ENCODE results near the gene OTOF. TPM values are rescaled to one million over a fixed set of nuclear protein-coding genes. Genes with fewer than 3 reads are reported as not detected.

OTOF gene
- total and polyA plus RNA-seq, 9 donors, result under 0.01 to 0.37 (median 0.17) TPM; not detected in 2

DNA sequence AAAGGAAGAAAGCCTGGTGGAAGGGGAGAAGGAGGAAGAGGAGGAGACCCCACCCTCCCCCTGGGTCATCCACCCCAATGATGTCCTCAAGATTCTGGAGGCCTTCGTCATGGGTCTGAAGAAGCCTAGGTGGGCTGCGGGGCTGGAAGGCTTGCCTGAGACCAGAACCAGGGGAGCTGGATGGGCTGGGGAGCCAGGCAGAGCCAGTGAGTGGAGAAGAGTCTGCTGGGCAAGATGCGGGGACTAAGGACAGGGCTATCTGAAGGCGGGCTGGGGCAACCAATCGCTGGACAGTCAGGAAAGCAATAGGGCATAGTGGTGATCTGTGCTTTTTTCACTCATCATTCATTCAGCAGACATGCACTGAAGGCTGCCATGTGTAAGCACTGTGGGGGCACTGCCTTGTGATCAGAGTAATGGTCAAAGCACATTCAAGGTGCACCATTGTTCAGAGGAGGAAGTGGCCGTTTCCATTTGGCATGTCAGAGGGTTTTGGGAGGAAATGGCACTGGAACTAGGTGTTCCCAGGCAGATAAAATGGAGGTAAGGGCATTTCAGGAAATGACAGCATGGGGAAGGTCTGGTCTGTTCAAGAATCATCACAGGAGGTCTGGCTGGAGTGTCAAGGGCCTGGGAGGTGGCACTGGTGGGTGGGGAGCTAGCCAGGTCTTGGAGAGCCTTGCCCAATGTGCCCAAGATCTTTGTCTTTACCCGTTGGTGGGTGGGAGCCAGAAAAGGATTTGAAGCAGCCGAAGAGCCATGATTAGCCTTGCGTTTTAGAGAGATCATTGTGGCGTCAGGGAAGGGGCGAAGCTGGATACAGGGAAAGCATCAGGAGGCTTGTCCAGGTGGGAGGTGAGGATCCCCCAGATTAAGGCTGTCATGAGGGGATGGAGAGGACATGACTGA is 24.2 kb downstream of the OTOF start:
- H3K27me3 ChIP-seq, result no peaks in the 10 kb centered on the region

DNA sequence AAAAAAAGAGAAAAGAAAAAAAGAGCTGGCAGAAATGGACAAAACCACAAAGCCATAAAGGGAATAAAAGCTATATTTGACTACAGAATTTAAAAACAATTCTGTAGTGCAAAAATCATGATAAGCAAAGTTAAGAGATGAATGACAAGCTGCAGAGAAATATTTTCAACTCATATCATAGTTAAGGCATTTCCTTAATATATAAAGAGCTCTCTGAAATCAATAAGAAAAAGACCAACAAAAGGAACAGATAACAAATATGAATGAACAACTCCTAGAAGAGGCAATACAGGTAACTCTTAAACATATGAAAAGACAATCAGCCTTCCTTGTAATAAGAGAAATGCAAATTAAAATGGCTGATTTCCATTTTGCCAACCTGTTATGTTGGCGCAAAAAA is 26.2 kb downstream of the OTOF start:
- Histone ChIP-seq H3K4me3 (no peak overlapping the region), H3K27me3 (no peaks in the 10 kb centered on the region), H3K36me3 (no peaks in the 10 kb centered on the region), H3K27ac (no peak overlapping the region), H3K9me3 (no peaks in the 10 kb centered on the region), H3K4me1 (ENCODE audit: insufficient read depth) (no peaks in the 10 kb centered on the region)
- intact Hi-C loops (cut with DNase I), result no loop called here
- 95 to 100% (median 96%) methylated on average over 1 of the region's 1 CpG for WGBS, 3 donors
- TF ChIP-seq POLR2A (IDR thresholded peaks at IDR 0.05), result no peak
- no peak for TF ChIP-seq EP300 (IDR thresholded peaks at IDR 0.05)
- TF ChIP-seq, protein P1, sequence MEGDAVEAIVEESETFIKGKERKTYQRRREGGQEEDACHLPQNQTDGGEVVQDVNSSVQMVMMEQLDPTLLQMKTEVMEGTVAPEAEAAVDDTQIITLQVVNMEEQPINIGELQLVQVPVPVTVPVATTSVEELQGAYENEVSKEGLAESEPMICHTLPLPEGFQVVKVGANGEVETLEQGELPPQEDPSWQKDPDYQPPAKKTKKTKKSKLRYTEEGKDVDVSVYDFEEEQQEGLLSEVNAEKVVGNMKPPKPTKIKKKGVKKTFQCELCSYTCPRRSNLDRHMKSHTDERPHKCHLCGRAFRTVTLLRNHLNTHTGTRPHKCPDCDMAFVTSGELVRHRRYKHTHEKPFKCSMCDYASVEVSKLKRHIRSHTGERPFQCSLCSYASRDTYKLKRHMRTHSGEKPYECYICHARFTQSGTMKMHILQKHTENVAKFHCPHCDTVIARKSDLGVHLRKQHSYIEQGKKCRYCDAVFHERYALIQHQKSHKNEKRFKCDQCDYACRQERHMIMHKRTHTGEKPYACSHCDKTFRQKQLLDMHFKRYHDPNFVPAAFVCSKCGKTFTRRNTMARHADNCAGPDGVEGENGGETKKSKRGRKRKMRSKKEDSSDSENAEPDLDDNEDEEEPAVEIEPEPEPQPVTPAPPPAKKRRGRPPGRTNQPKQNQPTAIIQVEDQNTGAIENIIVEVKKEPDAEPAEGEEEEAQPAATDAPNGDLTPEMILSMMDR (IDR thresholded peaks at IDR 0.05), result no peak
- DNase-seq, result no peak

More for the DNA sequence above, 24.2 kb downstream of the OTOF start:
- no peaks in the 10 kb centered on the region for H3K36me3 ChIP-seq
- H3K4me3 ChIP-seq, result no peak overlapping the region
- intact Hi-C loops (cut with DNase I), result no loop called here
- no peaks in the 10 kb centered on the region for H3K9me3 ChIP-seq
- WGBS, 3 donors, result 82 to 91% (median 87%) methylated on average over 11 of the region's 11 CpGs
- DNase-seq, result no peak
- H3K27ac ChIP-seq, result no peak overlapping the region
- TF ChIP-seq POLR2A (IDR thresholded peaks at IDR 0.05) (no peak), EP300 (IDR thresholded peaks at IDR 0.05) (no peak)
- TF ChIP-seq, protein P1 (IDR thresholded peaks at IDR 0.05), result no peak
- H3K4me1 ChIP-seq (ENCODE audit: insufficient read depth), result no peaks in the 10 kb centered on the region

DNA sequence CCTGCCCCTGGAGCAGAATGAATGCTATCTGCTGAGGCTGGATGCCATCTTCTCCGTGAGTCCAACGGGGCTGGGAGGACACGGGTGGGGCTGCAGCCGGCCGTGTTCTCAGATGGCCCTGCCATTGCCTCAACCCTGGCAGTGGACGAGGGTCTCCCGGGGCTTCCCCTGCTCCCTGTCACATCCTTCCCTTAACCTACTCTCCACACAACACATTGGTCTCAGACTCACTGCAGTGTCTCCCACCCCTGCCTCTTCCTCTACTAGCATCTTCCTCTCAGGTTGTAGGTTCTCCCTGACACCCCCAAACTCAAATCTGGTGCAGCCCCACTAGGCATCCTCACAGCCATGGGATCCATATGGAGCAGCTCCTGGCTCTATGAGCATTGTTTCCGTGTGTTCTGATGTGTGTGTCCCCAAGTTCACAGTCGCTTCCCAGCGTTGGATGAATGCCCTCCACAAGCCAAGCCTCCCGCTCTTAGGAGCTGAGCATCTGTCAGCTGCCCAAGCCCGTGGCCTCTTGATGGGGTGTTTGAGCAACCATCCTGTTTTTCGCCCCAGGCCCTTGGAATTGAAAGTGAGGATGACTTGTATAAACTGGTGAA is 27.8 kb downstream of the OTOF start:
- Histone ChIP-seq H3K27me3 (no peaks in the 10 kb centered on the region), H3K9me3 (no peaks in the 10 kb centered on the region), H3K36me3 (no peaks in the 10 kb centered on the region), H3K4me3 (no peak overlapping the region), H3K4me1 (ENCODE audit: insufficient read depth) (no peaks in the 10 kb centered on the region), H3K27ac (no peak overlapping the region)
- TF ChIP-seq POLR2A (IDR thresholded peaks at IDR 0.05) (no peak), EP300 (IDR thresholded peaks at IDR 0.05) (no peak)
- TF ChIP-seq, protein P1 (IDR thresholded peaks at IDR 0.05), result no peak
- no peak for DNase-seq
- intact Hi-C loops (cut with DNase I), result no loop called here
- WGBS, 3 donors, result 88 to 92% (median 88%) methylated on average over 13 of the region's 13 CpGs

DNA sequence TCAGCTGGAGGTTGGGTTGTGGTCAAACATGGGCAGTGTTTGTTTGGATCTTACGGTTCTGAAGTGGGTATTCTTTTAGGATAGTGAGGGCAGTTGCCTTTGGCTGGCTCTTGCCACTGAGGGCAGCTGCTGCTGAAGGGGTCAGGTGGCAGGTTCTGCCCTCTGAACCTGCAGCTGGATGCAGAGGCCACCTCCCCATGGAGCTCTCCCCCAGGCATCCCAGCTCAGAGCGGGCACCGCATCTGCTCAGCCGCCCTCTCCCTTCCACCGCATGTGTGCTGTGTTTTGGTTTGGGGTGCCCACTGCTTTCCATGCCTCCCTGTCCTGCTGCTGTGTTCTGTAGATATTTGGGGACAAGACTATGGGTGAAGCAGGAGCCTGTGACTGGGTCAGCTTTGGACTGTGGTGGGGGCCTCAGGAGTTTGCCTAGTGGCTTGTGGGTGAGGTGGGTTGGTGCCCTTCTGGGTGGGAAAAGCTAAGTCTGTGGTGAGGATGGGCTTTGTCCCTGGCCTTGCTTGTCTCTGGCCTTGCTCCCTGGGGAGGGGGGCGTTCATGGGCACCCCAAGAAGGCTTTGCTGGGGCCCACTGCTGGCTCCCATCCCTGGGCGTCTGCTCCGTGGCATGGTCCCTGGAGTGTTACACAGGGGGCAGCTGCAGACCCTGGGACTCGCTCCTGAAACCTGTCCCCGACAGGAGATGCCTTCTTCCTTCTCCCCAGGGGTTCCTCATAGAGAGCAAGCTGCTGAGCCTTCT is 28.5 kb downstream of the OTOF start:
- intact Hi-C loops (cut with DNase I), result no loop called here
- H3K9me3 ChIP-seq, result no peaks in the 10 kb centered on the region
- H3K4me3 ChIP-seq, result no peak overlapping the region
- DNase-seq, result no peak
- no peak overlapping the region for H3K27ac ChIP-seq
- H3K36me3 ChIP-seq, result no peaks in the 10 kb centered on the region
- TF ChIP-seq POLR2A (IDR thresholded peaks at IDR 0.05), result no peak
- TF ChIP-seq, protein P1 (IDR thresholded peaks at IDR 0.05), result no peak
- no peak for TF ChIP-seq EP300 (IDR thresholded peaks at IDR 0.05)
- no peaks in the 10 kb centered on the region for H3K27me3 ChIP-seq
- WGBS, 3 donors, result 92 to 96% (median 93%) methylated on average over 10 of the region's 10 CpGs
- H3K4me1 ChIP-seq (ENCODE audit: insufficient read depth), result no peaks in the 10 kb centered on the region
